Smooth muscle cell (in vitro differentiated cells): ENCODE measurements around the gene PTPRS. TPM values are rescaled to one million over a fixed set of nuclear protein-coding genes. Genes with fewer than 3 reads are reported as not detected.

Source experiments
- DNase-seq: peaks from one replicate; lab custom pipeline; 2025; ENCODE audit not compliant: unreplicated experiment; lab: John Stamatoyannopoulos, UW
- H2AFZ ChIP-seq: fragments of 200-600 bp; sonication (generic); 2 replicates; pipeline ENCODE4 v1.6.0; 2016; ENCODE audit warnings: antibody characterized with exemption, low read depth, mild to moderate bottlenecking
- H3F3A ChIP-seq: fragments of 200-600 bp; sonication (generic); 2 replicates; pipeline ENCODE4 v1.6.0; 2017; ENCODE audit warnings: antibody characterized with exemption, low read depth
- H3K27ac ChIP-seq: fragments of 200-600 bp; sonication (generic); 2 replicates; pipeline ENCODE4 v1.5.1; 2016; ENCODE audit warnings: low read depth, mild to moderate bottlenecking
- H3K27me3 ChIP-seq: fragments of 200-600 bp; sonication (generic); 2 replicates; pipeline ENCODE4 v1.6.1; 2016; ENCODE audit warnings: low read depth, mild to moderate bottlenecking
- H3K36me3 ChIP-seq: fragments of 200-600 bp; sonication (generic); 2 replicates; pipeline ENCODE4 v1.5.1; 2016; ENCODE audit warnings: low read depth
- H3K4me1 ChIP-seq: fragments of 200-600 bp; sonication (generic); 2 replicates; pipeline ENCODE4 v1.5.1; 2016; ENCODE audit warnings: low read depth
- H3K4me2 ChIP-seq: fragments of 200-600 bp; sonication (generic); 2 replicates; pipeline ENCODE4 v1.6.0; 2016; ENCODE audit warnings: mild to moderate bottlenecking
- H3K4me3 ChIP-seq: fragments of 200-600 bp; sonication (generic); 2 replicates; pipeline ENCODE4 v1.5.1; 2016; ENCODE audit warnings: mild to moderate bottlenecking
- H3K79me2 ChIP-seq: fragments of 200-600 bp; sonication (generic); 2 replicates; pipeline ENCODE4 v1.6.0; 2016; ENCODE audit warnings: low read depth, mild to moderate bottlenecking
- H3K9ac ChIP-seq: fragments of 200-600 bp; sonication (generic); 2 replicates; pipeline ENCODE4 v1.6.0; 2016; ENCODE audit warnings: low read depth
- H3K9me3 ChIP-seq: fragments of 200-600 bp; sonication (generic); replicated peaks from 2 replicates; pipeline ENCODE4 v1.5.1; 2016; ENCODE audit warnings: low read depth
- H4K20me1 ChIP-seq: fragments of 200-600 bp; sonication (generic); 2 replicates; pipeline ENCODE4 v1.6.0; 2016; ENCODE audit warnings: low read depth
- WGBS: methylation state at CpG from one replicate; pipeline ENCODE4 v1.1.7; 2016; ENCODE audit warnings: low lambda C conversion rate; 5-methylcytosine and 5-hydroxymethylcytosine counted together
- polyA plus RNA-seq: library from polyadenylated mRNA; unstranded; fragments of >200 nt; fragmentation: Nextera tagmentation; extraction: Ambion mirVana; gene quantifications from 2 replicates; pipeline ENCODE4 v1.2.1, GENCODE V29; 2016
- total RNA-seq: library from RNA; depleted of rRNA; stranded (reverse); fragments of >200 nt; gene quantifications from 2 replicates; pipeline ENCODE4 v1.2.3, GENCODE V29; 2014
- TF ChIP-seq, protein P1 (sequence below): fragments of 200-600 bp; sonication (generic); IDR thresholded peaks from 2 replicates; pipeline ENCODE4 v1.5.1; 2017; ENCODE audit warnings: borderline replicate concordance, mild to moderate bottlenecking, antibody characterized with exemption; ENCODE audit not compliant: insufficient read depth, poor library complexity, severe bottlenecking

PTPRS gene
- total and polyA plus RNA-seq, 2 experiments from 2014 or later = 30.2 to 71.6 TPM

DNA sequence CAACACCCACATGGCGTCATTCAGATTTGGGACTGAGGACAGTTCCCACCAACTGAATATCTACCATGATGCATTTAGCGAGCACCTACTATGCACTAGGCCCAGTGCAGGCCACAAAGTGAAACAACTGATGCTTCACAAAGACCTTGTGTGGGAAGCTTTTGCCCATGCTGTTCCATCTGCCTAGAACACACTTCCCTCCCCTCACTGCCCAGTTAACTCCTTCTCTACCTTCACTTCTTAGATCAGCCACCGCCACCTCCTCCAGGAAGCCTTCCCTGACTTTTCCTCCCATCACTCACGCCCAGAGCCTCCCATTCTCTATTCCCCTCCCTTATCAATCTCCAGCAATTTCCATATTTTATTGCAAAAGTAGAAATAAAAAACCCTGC lies 25.7 kb downstream of the PTPRS start:
- Histone ChIP-seq H3K36me3 (no peaks in the 10 kb centered on the region), H3K79me2 (no peaks in the 10 kb centered on the region), H3K4me2 (no peak overlapping the region), H3K9ac (no peak overlapping the region), H4K20me1 (peaks cover 22% of the 10 kb centered on the region), H3K4me3 (no peak overlapping the region), H2AFZ (no peak overlapping the region), H3K27ac (no peak overlapping the region), H3K9me3 (no peaks in the 10 kb centered on the region), H3F3A (no peaks in the 10 kb centered on the region), H3K27me3 (no peaks in the 10 kb centered on the region), H3K4me1 (no peaks in the 10 kb centered on the region)
- WGBS = 98% methylated on average over 4 of the region's 4 CpGs
- TF ChIP-seq, protein P1, sequence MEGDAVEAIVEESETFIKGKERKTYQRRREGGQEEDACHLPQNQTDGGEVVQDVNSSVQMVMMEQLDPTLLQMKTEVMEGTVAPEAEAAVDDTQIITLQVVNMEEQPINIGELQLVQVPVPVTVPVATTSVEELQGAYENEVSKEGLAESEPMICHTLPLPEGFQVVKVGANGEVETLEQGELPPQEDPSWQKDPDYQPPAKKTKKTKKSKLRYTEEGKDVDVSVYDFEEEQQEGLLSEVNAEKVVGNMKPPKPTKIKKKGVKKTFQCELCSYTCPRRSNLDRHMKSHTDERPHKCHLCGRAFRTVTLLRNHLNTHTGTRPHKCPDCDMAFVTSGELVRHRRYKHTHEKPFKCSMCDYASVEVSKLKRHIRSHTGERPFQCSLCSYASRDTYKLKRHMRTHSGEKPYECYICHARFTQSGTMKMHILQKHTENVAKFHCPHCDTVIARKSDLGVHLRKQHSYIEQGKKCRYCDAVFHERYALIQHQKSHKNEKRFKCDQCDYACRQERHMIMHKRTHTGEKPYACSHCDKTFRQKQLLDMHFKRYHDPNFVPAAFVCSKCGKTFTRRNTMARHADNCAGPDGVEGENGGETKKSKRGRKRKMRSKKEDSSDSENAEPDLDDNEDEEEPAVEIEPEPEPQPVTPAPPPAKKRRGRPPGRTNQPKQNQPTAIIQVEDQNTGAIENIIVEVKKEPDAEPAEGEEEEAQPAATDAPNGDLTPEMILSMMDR = no peak
- no peak for DNase-seq

DNA sequence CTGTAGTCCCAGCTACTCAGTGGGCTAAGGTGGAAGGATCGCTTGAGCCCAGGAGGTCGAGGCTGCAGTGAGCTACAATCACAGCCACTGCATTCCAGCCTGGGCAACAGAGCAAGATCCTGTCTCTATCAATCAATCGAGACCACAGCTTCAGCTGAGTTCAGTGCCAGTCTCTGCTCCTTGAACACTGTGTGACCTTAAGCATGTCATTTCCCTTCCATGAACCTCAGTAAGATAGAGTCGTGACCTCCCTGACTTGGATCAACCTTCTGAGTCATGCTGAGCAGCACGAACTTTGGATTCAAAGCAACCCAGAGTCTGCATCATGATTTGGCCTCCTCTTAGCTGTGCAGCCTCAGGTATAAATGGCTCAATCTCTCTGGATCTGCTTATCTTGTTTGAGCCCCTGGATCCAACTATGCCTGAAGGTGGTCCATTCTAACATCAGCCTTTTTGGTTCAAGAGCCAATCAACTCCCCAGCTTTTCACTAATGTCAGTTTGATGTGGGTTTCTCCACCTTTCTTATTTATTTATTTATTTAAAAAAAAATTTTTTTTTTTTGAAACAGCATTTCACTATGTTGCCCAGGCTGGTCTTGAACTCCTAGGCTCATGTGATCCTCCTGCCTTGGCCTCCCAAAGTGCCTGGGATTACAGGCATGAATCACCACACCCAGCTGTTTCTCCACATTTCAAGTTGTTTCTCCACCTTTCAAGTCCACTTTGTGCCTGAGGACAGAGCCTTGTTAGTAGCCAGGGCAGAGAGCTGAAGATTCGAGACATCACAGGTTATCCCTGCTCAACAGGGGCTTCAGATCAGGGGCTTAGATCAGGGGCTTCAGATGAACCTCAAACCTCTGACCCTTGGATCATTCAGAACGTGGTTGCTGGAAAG lies 26.4 kb downstream of the PTPRS start:
- H4K20me1 ChIP-seq = peaks cover 21% of the 10 kb centered on the region
- no peaks in the 10 kb centered on the region for H3K27me3 ChIP-seq
- no peak for DNase-seq
- H3K79me2 ChIP-seq = no peaks in the 10 kb centered on the region
- H2AFZ ChIP-seq = no peak overlapping the region
- no peak overlapping the region for H3K9ac ChIP-seq
- no peaks in the 10 kb centered on the region for H3K36me3 ChIP-seq
- no peak overlapping the region for H3K4me2 ChIP-seq
- no peaks in the 10 kb centered on the region for H3K4me1 ChIP-seq
- 90% methylated on average over 7 of the region's 7 CpGs for WGBS
- no peaks in the 10 kb centered on the region for H3K9me3 ChIP-seq
- H3F3A ChIP-seq = no peaks in the 10 kb centered on the region
- no peak overlapping the region for H3K27ac ChIP-seq
- H3K4me3 ChIP-seq = no peak overlapping the region
- TF ChIP-seq, protein P1 = no peak

DNA sequence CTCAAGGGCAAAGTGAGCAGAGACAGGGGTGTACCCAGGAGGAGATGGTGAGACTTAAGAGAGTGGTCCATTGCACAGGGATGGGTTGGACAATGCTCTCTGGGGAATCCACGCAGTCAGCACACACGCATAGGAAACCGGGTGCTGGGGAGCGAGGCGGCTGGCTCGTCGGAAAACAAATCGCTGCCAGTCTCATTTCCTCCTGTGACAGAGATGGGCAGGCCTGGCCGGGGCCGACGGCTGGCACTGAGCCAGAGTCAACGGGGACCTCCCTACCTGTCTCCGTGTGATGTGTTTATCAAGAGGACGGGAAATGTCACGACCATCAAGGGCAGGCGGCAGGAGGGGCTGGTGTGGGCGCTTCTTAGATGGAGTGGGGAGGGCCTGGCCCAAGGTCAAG lies 27.3 kb downstream of the PTPRS start:
- DNase-seq = no peak
- no peak overlapping the region for H3K27ac ChIP-seq
- no peak overlapping the region for H3K4me3 ChIP-seq
- H3K79me2 ChIP-seq = no peaks in the 10 kb centered on the region
- no peaks in the 10 kb centered on the region for H3K36me3 ChIP-seq
- no peaks in the 10 kb centered on the region for H3K4me1 ChIP-seq
- no peak overlapping the region for H3K9ac ChIP-seq
- no peaks in the 10 kb centered on the region for H3F3A ChIP-seq
- TF ChIP-seq, protein P1 = no peak
- H4K20me1 ChIP-seq = peaks cover 21% of the 10 kb centered on the region
- H3K27me3 ChIP-seq = no peaks in the 10 kb centered on the region
- no peak overlapping the region for H2AFZ ChIP-seq
- WGBS = 88% methylated on average over 17 of the region's 17 CpGs
- H3K4me2 ChIP-seq = no peak overlapping the region
- no peaks in the 10 kb centered on the region for H3K9me3 ChIP-seq

DNA sequence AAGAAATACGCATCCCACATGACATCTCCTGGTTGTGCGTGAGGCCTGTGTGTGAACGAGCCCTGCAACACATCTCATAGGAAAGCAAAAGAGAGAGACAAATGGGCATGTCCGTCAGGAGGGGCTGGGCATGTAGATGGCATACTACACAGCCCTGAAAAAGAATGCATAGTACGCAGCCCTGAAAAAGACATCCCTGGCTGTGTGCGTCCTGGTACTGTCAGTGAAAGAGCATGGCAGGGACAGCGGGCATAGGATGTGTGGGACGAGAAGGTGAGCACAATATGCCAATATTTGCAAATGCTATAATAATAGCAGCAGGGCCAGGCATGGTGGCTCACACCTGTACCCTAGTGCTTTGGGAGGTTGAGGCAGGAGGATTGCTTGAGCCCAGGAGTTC lies 28.6 kb downstream of the PTPRS start:
- 95% methylated on average over 8 of the region's 8 CpGs for WGBS
- no peaks in the 10 kb centered on the region for H3K9me3 ChIP-seq
- H4K20me1 ChIP-seq = peaks cover 20% of the 10 kb centered on the region

More for the DNA sequence above, 28.6 kb downstream of the PTPRS start:
- H3K4me3 ChIP-seq = no peak overlapping the region
- no peak overlapping the region for H2AFZ ChIP-seq
- H3F3A ChIP-seq = no peaks in the 10 kb centered on the region
- H3K4me1 ChIP-seq = no peaks in the 10 kb centered on the region
- no peak overlapping the region for H3K9ac ChIP-seq
- no peak overlapping the region for H3K27ac ChIP-seq
- no peak overlapping the region for H3K4me2 ChIP-seq
- H3K36me3 ChIP-seq = no peaks in the 10 kb centered on the region
- TF ChIP-seq, protein P1 = no peak
- no peaks in the 10 kb centered on the region for H3K27me3 ChIP-seq
- H3K79me2 ChIP-seq = no peaks in the 10 kb centered on the region
- no peak for DNase-seq
